ENCODE data around the gene GBP2.

The GBP2 gene

DNA sequence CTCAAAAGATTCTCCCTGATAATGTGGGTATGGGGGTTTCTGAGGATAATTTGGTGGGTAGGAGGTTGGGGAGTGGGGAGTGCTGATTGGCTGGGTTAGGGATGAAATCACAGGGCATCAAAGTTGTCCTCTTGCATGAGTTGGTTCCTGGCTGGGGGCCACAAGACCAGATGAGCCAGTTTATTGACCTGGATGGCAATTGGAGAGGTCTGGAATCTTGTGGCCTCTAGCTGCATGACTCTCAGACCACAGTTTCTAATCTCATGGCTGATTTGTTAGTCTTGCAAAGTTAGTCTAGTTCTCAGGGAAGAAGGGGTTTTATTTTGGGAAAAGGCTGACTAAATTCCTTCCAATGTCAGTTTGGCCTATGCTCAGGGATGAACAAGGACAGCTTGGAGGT lies 57.6 kb downstream of the GBP2 start:
- H3K36me3 ChIP-seq (replicated peaks): no peaks in the 10 kb centered on the region
- in situ Hi-C loops (cut with HindIII; ENCODE audit: low pct_ligation_motif_present, low sequenced_read_pairs): no loop called here
- H3K4me3 ChIP-seq (ENCODE audit: low read depth, low read length): no peak overlapping the region
- DNase-seq: peak; percentile 62
- H3K27ac ChIP-seq: no peak overlapping the region
- H3K27me3 ChIP-seq (replicated peaks): no peaks in the 10 kb centered on the region
- TF ChIP-seq, protein P1, sequence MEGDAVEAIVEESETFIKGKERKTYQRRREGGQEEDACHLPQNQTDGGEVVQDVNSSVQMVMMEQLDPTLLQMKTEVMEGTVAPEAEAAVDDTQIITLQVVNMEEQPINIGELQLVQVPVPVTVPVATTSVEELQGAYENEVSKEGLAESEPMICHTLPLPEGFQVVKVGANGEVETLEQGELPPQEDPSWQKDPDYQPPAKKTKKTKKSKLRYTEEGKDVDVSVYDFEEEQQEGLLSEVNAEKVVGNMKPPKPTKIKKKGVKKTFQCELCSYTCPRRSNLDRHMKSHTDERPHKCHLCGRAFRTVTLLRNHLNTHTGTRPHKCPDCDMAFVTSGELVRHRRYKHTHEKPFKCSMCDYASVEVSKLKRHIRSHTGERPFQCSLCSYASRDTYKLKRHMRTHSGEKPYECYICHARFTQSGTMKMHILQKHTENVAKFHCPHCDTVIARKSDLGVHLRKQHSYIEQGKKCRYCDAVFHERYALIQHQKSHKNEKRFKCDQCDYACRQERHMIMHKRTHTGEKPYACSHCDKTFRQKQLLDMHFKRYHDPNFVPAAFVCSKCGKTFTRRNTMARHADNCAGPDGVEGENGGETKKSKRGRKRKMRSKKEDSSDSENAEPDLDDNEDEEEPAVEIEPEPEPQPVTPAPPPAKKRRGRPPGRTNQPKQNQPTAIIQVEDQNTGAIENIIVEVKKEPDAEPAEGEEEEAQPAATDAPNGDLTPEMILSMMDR (IDR thresholded peaks at IDR 0.05; ENCODE audit: low read depth, low read length, missing control alignments): no peak

DNA sequence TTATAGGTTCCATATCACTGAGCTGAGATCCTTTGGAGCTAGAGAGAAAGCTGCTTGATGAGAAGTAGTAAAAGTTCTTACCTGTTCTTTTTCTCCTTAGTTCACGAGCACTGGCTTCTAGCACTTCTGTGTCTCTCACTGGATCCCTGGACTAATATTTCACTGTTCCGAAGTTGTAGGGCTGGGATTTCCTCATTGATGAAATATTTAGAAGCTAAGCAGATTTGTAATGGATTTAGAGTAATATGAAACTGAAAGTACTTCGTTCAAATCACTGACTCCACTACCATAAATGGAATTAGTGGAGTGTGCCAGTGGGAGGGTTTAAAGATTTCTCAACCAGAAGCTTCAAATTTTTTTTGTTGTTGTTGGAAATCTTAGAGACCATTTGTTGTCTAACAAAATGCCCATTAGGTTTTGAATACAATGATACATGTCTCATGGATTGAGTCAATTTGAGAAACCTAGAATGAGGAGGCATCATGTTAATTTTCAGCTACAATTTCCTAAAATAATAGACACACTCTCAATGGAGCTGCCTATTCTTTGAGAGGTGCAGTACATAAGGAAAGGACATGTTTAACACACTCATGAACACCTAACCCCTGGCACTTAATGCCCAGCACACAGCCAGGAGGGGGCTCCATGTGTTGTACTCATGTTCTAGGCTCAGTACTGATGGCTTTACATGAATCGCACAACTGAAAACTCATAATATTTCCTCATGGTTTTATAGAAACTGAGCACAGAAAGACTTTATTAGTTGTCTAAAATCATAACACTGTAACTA lies 60.6 kb downstream of the GBP2 start, which contains the start of gene GBP1:
Gene GBP1 (minus strand): TSS at position 130 of the 790 bp plus-strand sequence. CDS start 1,974 bp downstream, outside the sequence.
- Histone ChIP-seq H3K27me3 (replicated peaks) (no peaks in the 10 kb centered on the region), H3K4me3 (ENCODE audit: low read depth, low read length) (peak within 1 kb of the TSS; percentile 54), H3K36me3 (replicated peaks) (peaks cover 5% of the 10 kb centered on the region), H3K27ac (peak within 1 kb of the TSS; percentile 90)
- DNase-seq: peak; percentile 61
- TF ChIP-seq, protein P1 (IDR thresholded peaks at IDR 0.05; ENCODE audit: low read depth, low read length, missing control alignments): no peak
- in situ Hi-C loops (cut with HindIII; ENCODE audit: low pct_ligation_motif_present, low sequenced_read_pairs): no loop called here

DNA sequence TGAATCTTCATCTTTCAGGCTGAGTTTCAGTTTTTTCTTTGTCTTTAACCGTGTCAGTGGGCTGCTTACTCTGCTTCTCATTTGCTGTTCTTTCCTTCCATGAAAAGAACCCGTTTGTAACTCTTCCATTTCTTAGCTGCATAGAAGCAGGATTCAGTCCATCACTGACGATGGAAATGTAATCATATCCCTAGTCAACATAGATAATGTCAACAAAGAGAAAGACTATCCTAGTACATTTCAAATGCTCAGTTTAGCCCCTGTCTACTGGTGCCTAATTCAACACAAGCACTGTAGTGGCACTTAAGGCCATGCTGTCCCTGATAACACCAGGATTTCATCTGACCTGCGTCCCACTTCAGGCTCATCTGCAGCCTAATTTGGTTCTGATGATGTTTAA lies 61.3 kb downstream of the GBP2 start:
- no peaks in the 10 kb centered on the region for H3K27me3 ChIP-seq (replicated peaks)
- H3K27ac ChIP-seq: peak overlapping the region; percentile 90
- no peak for DNase-seq
- peak overlapping the region; percentile 54 for H3K4me3 ChIP-seq (ENCODE audit: low read depth, low read length)
- peaks cover 5% of the 10 kb centered on the region for H3K36me3 ChIP-seq (replicated peaks)
- TF ChIP-seq, protein P1 (IDR thresholded peaks at IDR 0.05; ENCODE audit: low read depth, low read length, missing control alignments): no peak
- in situ Hi-C loops (cut with HindIII; ENCODE audit: low pct_ligation_motif_present, low sequenced_read_pairs): no loop called here

DNA sequence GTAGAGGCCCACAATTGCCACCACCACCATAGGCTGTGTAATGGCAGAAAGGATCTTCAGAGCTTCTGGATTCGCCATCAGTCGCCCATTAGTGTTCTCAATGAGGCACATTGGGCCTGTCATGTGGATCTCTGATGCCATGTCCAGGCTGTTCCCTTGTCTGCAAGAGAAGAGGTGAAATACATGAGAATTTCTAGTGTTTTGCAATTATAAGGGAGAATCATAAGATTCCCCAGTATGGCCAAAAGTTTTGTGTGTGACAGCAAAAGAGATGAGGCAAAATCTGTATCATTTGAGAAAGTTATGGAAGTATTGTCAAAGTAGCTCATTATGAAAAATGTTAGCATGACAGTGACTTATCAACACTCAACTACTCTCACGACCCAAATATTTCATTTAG lies 62.8 kb downstream of the GBP2 start:
- TF ChIP-seq, protein P1 (IDR thresholded peaks at IDR 0.05; ENCODE audit: low read depth, low read length, missing control alignments): no peak
- no peak for DNase-seq
- in situ Hi-C loops (cut with HindIII; ENCODE audit: low pct_ligation_motif_present, low sequenced_read_pairs): no loop called here
- Histone ChIP-seq H3K4me3 (ENCODE audit: low read depth, low read length) (no peak overlapping the region), H3K27ac (no peak overlapping the region), H3K36me3 (replicated peaks) (peaks cover 14% of the 10 kb centered on the region), H3K27me3 (replicated peaks) (no peaks in the 10 kb centered on the region)

DNA sequence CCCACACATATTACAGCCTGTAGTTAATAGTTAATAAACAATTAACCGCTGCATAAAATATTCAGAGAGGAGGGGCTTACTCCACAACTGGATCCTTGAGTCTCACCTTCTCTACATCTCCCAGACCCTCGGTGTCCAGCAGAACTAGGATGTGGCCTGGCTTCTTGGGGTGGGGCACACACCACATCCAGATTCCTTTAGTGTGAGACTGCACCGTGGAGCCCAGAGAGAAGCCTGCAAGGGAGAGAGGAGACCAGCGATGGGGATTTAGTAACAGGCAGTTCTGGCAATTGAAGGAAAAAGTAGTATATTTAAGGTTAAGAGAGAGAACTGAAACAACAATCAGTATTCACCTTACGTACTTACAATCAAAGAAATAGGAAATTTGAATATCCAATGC lies 65.8 kb downstream of the GBP2 start:
- H3K27ac ChIP-seq: no peak overlapping the region
- DNase-seq: no peak
- no peak overlapping the region for H3K4me3 ChIP-seq (ENCODE audit: low read depth, low read length)
- peaks cover 31% of the 10 kb centered on the region for H3K36me3 ChIP-seq (replicated peaks)
- no peaks in the 10 kb centered on the region for H3K27me3 ChIP-seq (replicated peaks)
- TF ChIP-seq, protein P1 (IDR thresholded peaks at IDR 0.05; ENCODE audit: low read depth, low read length, missing control alignments): no peak
- in situ Hi-C loops (cut with HindIII; ENCODE audit: low pct_ligation_motif_present, low sequenced_read_pairs): no loop called here
